Activated T-helper 1 cell treated with anti-CD3 and anti-CD28 coated beads, Interleukin-12 subunit alpha, Interleukin-12 subunit beta, Interleukin-2, Interleukin-4 antibody, amounts not matched to agents 30 ng/mL and 10 ng/mL and 1 ng/mL, durations not matched to agents 14 hours and 24 hours and 36 hours (primary cell): ENCODE results near the gene ATP1A2. TPM values are rescaled to one million over a fixed set of nuclear protein-coding genes. Genes with fewer than 3 reads are reported as not detected.

Experiments
- DNase-seq: peaks from one replicate; pipeline ENCODE4 v3.0.0; 2021; ENCODE audit warnings: low spot score
- H3K27ac Mint-ChIP-seq: one replicate; pipeline ENCODE4 v1.8.0; 2021; ENCODE audit warnings: mild to moderate bottlenecking, mixed read lengths
- H3K27me3 Mint-ChIP-seq: one replicate; pipeline ENCODE4 v1.8.0; 2022; ENCODE audit warnings: mild to moderate bottlenecking, moderate library complexity, mixed read lengths; ENCODE audit not compliant: insufficient read depth
- H3K36me3 Mint-ChIP-seq: one replicate; pipeline ENCODE4 v1.8.0; 2021; ENCODE audit warnings: low read depth, mixed read lengths
- H3K4me1 Mint-ChIP-seq: one replicate; pipeline ENCODE4 v1.8.0; 2021; ENCODE audit warnings: low read depth, mixed read lengths
- H3K4me3 Mint-ChIP-seq: one replicate; pipeline ENCODE4 v1.8.0; 2021; ENCODE audit warnings: mild to moderate bottlenecking, moderate library complexity, mixed read lengths
- H3K9me3 Mint-ChIP-seq: one replicate; pipeline ENCODE4 v1.8.0; 2021; ENCODE audit warnings: mixed read lengths
- intact Hi-C: fragments of 100-400 bp; cut with micrococcal nuclease; formaldehyde crosslinking; loops from one replicate; pipeline ENCODE4 v1.15.1; 2024
- total RNA-seq: library from RNA; stranded (reverse); gene quantifications from 2 replicates; pipeline ENCODE4 v1.2.3, GENCODE V29; 2022

The ATP1A2 gene
- total RNA-seq, 1 donor from 2014 or later, result not detected

- Mint-ChIP-seq H3K9me3 (no peaks in the 10 kb centered on the region), H3K27me3 (peaks cover 20% of the 10 kb centered on the region), H3K4me1 (no peaks in the 10 kb centered on the region), H3K4me3 (no peak overlapping the region), H3K27ac (no peak overlapping the region), H3K36me3 (no peaks in the 10 kb centered on the region)
- DNase-seq, result no peak
- intact Hi-C loops, result no loop called here
Observed at GRCh38 chr1:160136121-160136925, 20.8 kb downstream of the ATP1A2 start.

GRCh38 chr1:160136926-160137200 lies 21.3 kb downstream of the ATP1A2 start:
- Mint-ChIP-seq H3K27me3 (peaks cover 18% of the 10 kb centered on the region), H3K27ac (no peak overlapping the region), H3K4me1 (no peaks in the 10 kb centered on the region), H3K4me3 (no peak overlapping the region), H3K9me3 (no peaks in the 10 kb centered on the region), H3K36me3 (no peaks in the 10 kb centered on the region)
- intact Hi-C loops, result no loop called here
- DNase-seq, result no peak

GRCh38 chr1:160137216-160137862 lies 21.8 kb downstream of the ATP1A2 start:
- no peak overlapping the region for H3K27ac Mint-ChIP-seq
- intact Hi-C loops, result no loop called here
- DNase-seq, result no peak
- no peaks in the 10 kb centered on the region for H3K4me1 Mint-ChIP-seq
- no peak overlapping the region for H3K4me3 Mint-ChIP-seq
- peaks cover 13% of the 10 kb centered on the region for H3K27me3 Mint-ChIP-seq
- H3K9me3 Mint-ChIP-seq, result no peaks in the 10 kb centered on the region
- no peaks in the 10 kb centered on the region for H3K36me3 Mint-ChIP-seq

GRCh38 chr1:160139840-160140239 lies 24.3 kb downstream of the ATP1A2 start:
- intact Hi-C loops, result no loop called here
- H3K4me1 Mint-ChIP-seq, result no peaks in the 10 kb centered on the region
- H3K27me3 Mint-ChIP-seq, result peaks cover 9% of the 10 kb centered on the region
- H3K9me3 Mint-ChIP-seq, result no peaks in the 10 kb centered on the region
- H3K27ac Mint-ChIP-seq, result no peak overlapping the region
- no peaks in the 10 kb centered on the region for H3K36me3 Mint-ChIP-seq
- DNase-seq, result no peak
- H3K4me3 Mint-ChIP-seq, result no peak overlapping the region

GRCh38 chr1:160143695-160144094 lies 28.1 kb downstream of the ATP1A2 start:
- intact Hi-C loops, result no loop called here
- H3K36me3 Mint-ChIP-seq, result no peaks in the 10 kb centered on the region
- H3K4me3 Mint-ChIP-seq, result no peak overlapping the region
- no peaks in the 10 kb centered on the region for H3K4me1 Mint-ChIP-seq
- H3K9me3 Mint-ChIP-seq, result no peaks in the 10 kb centered on the region
- H3K27me3 Mint-ChIP-seq, result peaks cover 21% of the 10 kb centered on the region
- no peak for DNase-seq
- no peak overlapping the region for H3K27ac Mint-ChIP-seq

- H3K27ac Mint-ChIP-seq, result no peak overlapping the region
- H3K27me3 Mint-ChIP-seq, result peaks cover 23% of the 10 kb centered on the region
- no peaks in the 10 kb centered on the region for H3K4me1 Mint-ChIP-seq
- H3K4me3 Mint-ChIP-seq, result no peak overlapping the region
- no peak for DNase-seq
- intact Hi-C loops, result no loop called here
- no peaks in the 10 kb centered on the region for H3K9me3 Mint-ChIP-seq
- H3K36me3 Mint-ChIP-seq, result no peaks in the 10 kb centered on the region
Observed at GRCh38 chr1:160144921-160145320, 29.4 kb downstream of the ATP1A2 start.

GRCh38 chr1:160146107-160146506 lies 30.5 kb downstream of the ATP1A2 start:
- Mint-ChIP-seq H3K4me1 (no peaks in the 10 kb centered on the region), H3K27me3 (peaks cover 26% of the 10 kb centered on the region), H3K4me3 (no peak overlapping the region), H3K27ac (no peak overlapping the region), H3K9me3 (no peaks in the 10 kb centered on the region), H3K36me3 (no peaks in the 10 kb centered on the region)
- DNase-seq, result no peak
- intact Hi-C loops, result no loop called here

GRCh38 chr1:160148121-160148520 lies 32.6 kb downstream of the ATP1A2 start:
- H3K27me3 Mint-ChIP-seq, result peaks cover 21% of the 10 kb centered on the region
- H3K4me1 Mint-ChIP-seq, result no peaks in the 10 kb centered on the region
- H3K4me3 Mint-ChIP-seq, result no peak overlapping the region
- no peaks in the 10 kb centered on the region for H3K36me3 Mint-ChIP-seq
- no peak overlapping the region for H3K27ac Mint-ChIP-seq
- intact Hi-C loops, result no loop called here
- DNase-seq, result no peak
- H3K9me3 Mint-ChIP-seq, result no peaks in the 10 kb centered on the region

- H3K9me3 Mint-ChIP-seq, result no peaks in the 10 kb centered on the region
- no peaks in the 10 kb centered on the region for H3K4me1 Mint-ChIP-seq
- no peak for DNase-seq
- no peaks in the 10 kb centered on the region for H3K36me3 Mint-ChIP-seq
- no peak overlapping the region for H3K4me3 Mint-ChIP-seq
- peaks cover 19% of the 10 kb centered on the region for H3K27me3 Mint-ChIP-seq
- intact Hi-C loops, result no loop called here
- H3K27ac Mint-ChIP-seq, result no peak overlapping the region
Observed at GRCh38 chr1:160149233-160149632, 33.7 kb downstream of the ATP1A2 start.

- H3K4me1 Mint-ChIP-seq, result no peaks in the 10 kb centered on the region
Observed at GRCh38 chr1:160149716-160150115, 34.2 kb downstream of the ATP1A2 start.

GRCh38 chr1:160151303-160151702 lies 35.7 kb downstream of the ATP1A2 start, which contains the start of gene ATP1A4:
Gene ATP1A4 (plus strand): TSS chr1:160151603. CDS start chr1:160152041, 438 bp downstream.
- H3K27me3 Mint-ChIP-seq, result peaks cover 14% of the 10 kb centered on the region
- no peaks in the 10 kb centered on the region for H3K4me1 Mint-ChIP-seq
- no peaks in the 10 kb centered on the region for H3K36me3 Mint-ChIP-seq
- intact Hi-C loops, result no loop called here
- no peak within 1 kb of the TSS for H3K4me3 Mint-ChIP-seq
- no peak within 1 kb of the TSS for H3K27ac Mint-ChIP-seq
- DNase-seq, result no peak
- no peaks in the 10 kb centered on the region for H3K9me3 Mint-ChIP-seq

More at GRCh38 chr1:160149716-160150115, 34.2 kb downstream of the ATP1A2 start:
- intact Hi-C loops, result no loop called here
- H3K36me3 Mint-ChIP-seq, result no peaks in the 10 kb centered on the region
- no peak for DNase-seq
- peaks cover 21% of the 10 kb centered on the region for H3K27me3 Mint-ChIP-seq
- no peak overlapping the region for H3K4me3 Mint-ChIP-seq
- H3K9me3 Mint-ChIP-seq, result no peaks in the 10 kb centered on the region
- H3K27ac Mint-ChIP-seq, result no peak overlapping the region

- intact Hi-C loops, result no loop called here
Observed at GRCh38 chr1:160154790-160155189, 39.2 kb downstream of the ATP1A2 start.

GRCh38 chr1:160156361-160156760 lies 40.8 kb downstream of the ATP1A2 start:
- Mint-ChIP-seq H3K36me3 (no peaks in the 10 kb centered on the region), H3K27me3 (peaks cover 9% of the 10 kb centered on the region), H3K27ac (no peak overlapping the region), H3K9me3 (no peaks in the 10 kb centered on the region), H3K4me1 (no peaks in the 10 kb centered on the region), H3K4me3 (no peak overlapping the region)
- DNase-seq, result no peak
- intact Hi-C loops, result no loop called here

More at GRCh38 chr1:160154790-160155189, 39.2 kb downstream of the ATP1A2 start:
- Mint-ChIP-seq H3K27me3 (peaks cover 12% of the 10 kb centered on the region), H3K4me1 (no peaks in the 10 kb centered on the region), H3K9me3 (no peaks in the 10 kb centered on the region), H3K27ac (no peak overlapping the region), H3K4me3 (no peak overlapping the region), H3K36me3 (no peaks in the 10 kb centered on the region)
- no peak for DNase-seq
